Measurements from ENCODE around the gene KANK4. TPM values are rescaled to one million over a fixed set of nuclear protein-coding genes. Genes with fewer than 3 reads are reported as not detected.

KANK4 gene
- total RNA-seq, 2 experiments from 2014 or later, result not detected

DNA sequence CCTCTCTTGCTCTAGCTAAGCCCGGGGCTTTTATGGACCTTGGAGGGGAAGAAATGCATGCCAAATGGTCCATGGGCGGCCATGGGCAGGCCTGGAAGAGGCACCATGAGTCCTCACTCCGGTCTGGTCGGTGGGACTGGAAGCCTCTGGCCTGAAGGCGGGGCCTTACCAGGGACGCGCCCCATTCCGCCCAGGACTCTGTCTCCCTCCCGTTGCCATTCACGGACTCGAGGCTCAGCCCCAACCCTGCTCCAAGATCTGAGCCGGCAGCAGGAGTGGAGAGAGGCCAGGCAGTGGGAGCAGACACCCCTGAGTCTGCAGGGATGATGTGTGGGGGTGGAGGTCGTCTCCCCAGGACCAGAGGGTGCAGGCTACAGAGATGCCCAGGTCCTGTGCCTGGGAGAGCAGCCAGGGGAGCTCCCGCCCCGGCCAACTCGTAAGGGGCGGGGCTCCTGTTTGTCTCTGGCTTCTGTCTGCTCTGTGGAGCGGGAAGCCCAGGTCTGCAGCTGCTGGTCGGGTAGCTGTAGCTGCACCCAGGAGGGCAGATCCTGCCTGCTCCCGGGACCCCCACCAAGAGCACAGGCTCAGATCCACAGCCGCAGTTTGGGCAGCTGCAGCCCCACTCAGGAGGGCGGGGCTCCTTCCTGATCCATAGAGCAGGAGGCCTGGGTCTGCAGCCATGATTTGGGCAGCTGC, 8.3 kb upstream of the KANK4 start:
- CTCF ChIA-PET (ENCODE audit: unreplicated experiment), result no interaction called here
- no peak for DNase-seq (ENCODE audit: low spot score)

DNA sequence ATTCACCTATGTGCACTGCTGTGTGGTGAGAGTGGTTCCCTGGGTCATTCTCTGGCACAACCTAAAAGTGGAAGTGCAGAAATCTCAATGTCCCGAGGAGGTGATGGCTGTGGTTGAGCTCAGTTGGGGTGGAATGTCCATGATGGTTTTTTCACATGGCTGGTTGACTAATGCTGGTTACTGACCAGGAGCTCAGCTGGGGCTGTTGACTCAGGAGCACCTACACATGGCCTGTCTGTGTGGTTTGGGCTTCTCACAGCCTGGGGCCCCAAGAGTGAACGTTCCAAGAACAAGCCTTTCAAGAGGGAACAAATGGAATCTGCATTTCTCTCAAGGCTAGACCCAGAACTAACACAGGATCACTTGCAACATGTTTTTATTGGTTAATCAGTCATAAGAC, 6.4 kb upstream of the KANK4 start:
- no peaks in the 10 kb centered on the region for H3K9me3 ChIP-seq (ENCODE audit: low read length)
- POLR2A ChIA-PET, result interaction anchor here (0.7 to 1.0 kb wide), 2 partner anchors 10 to 14 kb away, joined by 3 read pairs; no protein-coding TSS in a partner anchor
- no peak overlapping the region for H3K4me2 ChIP-seq (ENCODE audit: low read length)

More for the DNA sequence above, 8.3 kb upstream of the KANK4 start:
- no peak for TF ChIP-seq EZH2phosphoT487 (IDR thresholded peaks at IDR 0.05; ENCODE audit: borderline replicate concordance, low read depth, low read length)
- TF ChIP-seq, protein P1, sequence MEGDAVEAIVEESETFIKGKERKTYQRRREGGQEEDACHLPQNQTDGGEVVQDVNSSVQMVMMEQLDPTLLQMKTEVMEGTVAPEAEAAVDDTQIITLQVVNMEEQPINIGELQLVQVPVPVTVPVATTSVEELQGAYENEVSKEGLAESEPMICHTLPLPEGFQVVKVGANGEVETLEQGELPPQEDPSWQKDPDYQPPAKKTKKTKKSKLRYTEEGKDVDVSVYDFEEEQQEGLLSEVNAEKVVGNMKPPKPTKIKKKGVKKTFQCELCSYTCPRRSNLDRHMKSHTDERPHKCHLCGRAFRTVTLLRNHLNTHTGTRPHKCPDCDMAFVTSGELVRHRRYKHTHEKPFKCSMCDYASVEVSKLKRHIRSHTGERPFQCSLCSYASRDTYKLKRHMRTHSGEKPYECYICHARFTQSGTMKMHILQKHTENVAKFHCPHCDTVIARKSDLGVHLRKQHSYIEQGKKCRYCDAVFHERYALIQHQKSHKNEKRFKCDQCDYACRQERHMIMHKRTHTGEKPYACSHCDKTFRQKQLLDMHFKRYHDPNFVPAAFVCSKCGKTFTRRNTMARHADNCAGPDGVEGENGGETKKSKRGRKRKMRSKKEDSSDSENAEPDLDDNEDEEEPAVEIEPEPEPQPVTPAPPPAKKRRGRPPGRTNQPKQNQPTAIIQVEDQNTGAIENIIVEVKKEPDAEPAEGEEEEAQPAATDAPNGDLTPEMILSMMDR (conservative IDR thresholded peaks at IDR 0.05; ENCODE audit: low read length), result no peak
- H3K27ac ChIP-seq (ENCODE audit: low read depth, low read length, poor library complexity, severe bottlenecking), result no peak overlapping the region
- H3K4me1 ChIP-seq (ENCODE audit: insufficient read depth, low read length, poor library complexity, severe bottlenecking), result no peaks in the 10 kb centered on the region
- no peaks in the 10 kb centered on the region for H3K79me2 ChIP-seq (ENCODE audit: insufficient read depth, low read depth, low read length)
- no peak overlapping the region for H3K4me3 ChIP-seq (ENCODE audit: low read depth, low read length, poor library complexity, severe bottlenecking)
- H3K36me3 ChIP-seq (ENCODE audit: insufficient read depth, low read length), result no peaks in the 10 kb centered on the region
- intact Hi-C loops (cut with micrococcal nuclease; ENCODE audit: unreplicated experiment), result no loop called here
- no peaks in the 10 kb centered on the region for H4K20me1 ChIP-seq (ENCODE audit: insufficient read depth, low read length)
- BruUV-seq (replicated peaks), result no TSS peak
- H3K4me2 ChIP-seq (ENCODE audit: low read length), result no peak overlapping the region
- no peak overlapping the region for H2AFZ ChIP-seq (ENCODE audit: low read length)
- POLR2A ChIA-PET, result no interaction called here
- no peaks in the 10 kb centered on the region for H3K9me2 ChIP-seq (ENCODE audit: insufficient read depth, low read length)
- no peaks in the 10 kb centered on the region for H3K9me3 ChIP-seq (ENCODE audit: low read length)

DNA sequence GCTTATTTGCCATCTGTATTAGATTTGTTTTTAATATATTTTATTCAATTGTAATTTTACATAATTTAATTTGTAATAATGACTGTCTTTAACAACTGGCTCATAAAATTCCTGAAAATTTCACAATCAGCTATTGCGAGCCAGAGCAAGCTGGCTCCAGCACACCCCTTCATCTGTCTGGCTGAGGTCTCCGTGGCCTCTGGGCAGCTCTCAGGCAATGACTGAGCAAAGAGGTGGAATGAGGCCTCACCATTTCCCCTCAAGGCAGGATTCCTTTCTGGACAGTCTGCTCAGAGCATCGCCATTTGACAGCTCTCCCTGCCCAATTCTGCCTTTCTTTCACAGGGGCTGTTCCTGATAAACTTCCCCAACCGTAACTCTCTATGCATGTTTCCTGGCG, 5.8 kb upstream of the KANK4 start:
- H4K20me1 ChIP-seq (ENCODE audit: insufficient read depth, low read length), result no peaks in the 10 kb centered on the region
- DNase-seq (ENCODE audit: low spot score), result no peak
- TF ChIP-seq EZH2phosphoT487 (IDR thresholded peaks at IDR 0.05; ENCODE audit: borderline replicate concordance, low read depth, low read length), result no peak
- TF ChIP-seq, protein P1 (conservative IDR thresholded peaks at IDR 0.05; ENCODE audit: low read length), result no peak
- intact Hi-C loops (cut with micrococcal nuclease; ENCODE audit: unreplicated experiment), result no loop called here
- H2AFZ ChIP-seq (ENCODE audit: low read length), result no peak overlapping the region
- H3K27ac ChIP-seq (ENCODE audit: low read depth, low read length, poor library complexity, severe bottlenecking), result no peak overlapping the region
- H3K79me2 ChIP-seq (ENCODE audit: insufficient read depth, low read depth, low read length), result no peaks in the 10 kb centered on the region
- no peaks in the 10 kb centered on the region for H3K9me3 ChIP-seq (ENCODE audit: low read length)
- H3K4me1 ChIP-seq (ENCODE audit: insufficient read depth, low read length, poor library complexity, severe bottlenecking), result no peaks in the 10 kb centered on the region
- no peak overlapping the region for H3K4me2 ChIP-seq (ENCODE audit: low read length)
- ChIA-PET POLR2A (interaction anchor here (1.0 kb wide), 1 partner anchor 13 kb away, joined by 3 read pairs; no protein-coding TSS in a partner anchor), CTCF (ENCODE audit: unreplicated experiment) (no interaction called here)
- no peak overlapping the region for H3K4me3 ChIP-seq (ENCODE audit: low read depth, low read length, poor library complexity, severe bottlenecking)
- BruUV-seq (replicated peaks), result no TSS peak
- no peaks in the 10 kb centered on the region for H3K36me3 ChIP-seq (ENCODE audit: insufficient read depth, low read length)
- H3K9me2 ChIP-seq (ENCODE audit: insufficient read depth, low read length), result no peaks in the 10 kb centered on the region

More for the DNA sequence above, 6.4 kb upstream of the KANK4 start:
- Histone ChIP-seq H3K4me3 (ENCODE audit: low read depth, low read length, poor library complexity, severe bottlenecking) (no peak overlapping the region), H3K36me3 (ENCODE audit: insufficient read depth, low read length) (no peaks in the 10 kb centered on the region), H3K4me1 (ENCODE audit: insufficient read depth, low read length, poor library complexity, severe bottlenecking) (no peaks in the 10 kb centered on the region), H3K27ac (ENCODE audit: low read depth, low read length, poor library complexity, severe bottlenecking) (no peak overlapping the region), H3K9me2 (ENCODE audit: insufficient read depth, low read length) (no peaks in the 10 kb centered on the region), H2AFZ (ENCODE audit: low read length) (no peak overlapping the region), H3K79me2 (ENCODE audit: insufficient read depth, low read depth, low read length) (no peaks in the 10 kb centered on the region), H4K20me1 (ENCODE audit: insufficient read depth, low read length) (no peaks in the 10 kb centered on the region)
- no peak for DNase-seq (ENCODE audit: low spot score)
- no TSS peak for BruUV-seq (replicated peaks)
- CTCF ChIA-PET (ENCODE audit: unreplicated experiment), result no interaction called here
- TF ChIP-seq, protein P1 (conservative IDR thresholded peaks at IDR 0.05; ENCODE audit: low read length), result no peak
- no peak for TF ChIP-seq EZH2phosphoT487 (IDR thresholded peaks at IDR 0.05; ENCODE audit: borderline replicate concordance, low read depth, low read length)
- intact Hi-C loops (cut with micrococcal nuclease; ENCODE audit: unreplicated experiment), result no loop called here
